D341Med (cell line): ENCODE measurements around the gene COL25A1.

Source experiments
- DNase-seq: peaks from one replicate; pipeline ENCODE4 v3.0.0; 2012; ENCODE audit warnings: low spot score

Gene COL25A1

GRCh38 chr4:108852691-108853090 is 449.8 kb downstream of the COL25A1 start:
- no peak for DNase-seq

- DNase-seq: no peak
Measured at GRCh38 chr4:108851366-108851765, 451.1 kb downstream of the COL25A1 start.

GRCh38 chr4:108850219-108850649 is 452.2 kb downstream of the COL25A1 start:
- no peak for DNase-seq

- no peak for DNase-seq
Measured at GRCh38 chr4:108849611-108850168, 452.8 kb downstream of the COL25A1 start.

GRCh38 chr4:108846568-108846967 is 455.9 kb downstream of the COL25A1 start:
- DNase-seq: no peak

- DNase-seq: no peak
Measured at GRCh38 chr4:108840426-108840975, 462.0 kb downstream of the COL25A1 start.

- no peak for DNase-seq
Measured at GRCh38 chr4:108839333-108839732, 463.1 kb downstream of the COL25A1 start.

- peak; percentile 25 for DNase-seq
Measured at GRCh38 chr4:108838451-108838850, 464.0 kb downstream of the COL25A1 start.

- DNase-seq: peak; percentile 30
Measured at GRCh38 chr4:108834835-108835384, 467.5 kb downstream of the COL25A1 start.

GRCh38 chr4:108834166-108834834 is 468.2 kb downstream of the COL25A1 start:
- DNase-seq: no peak

GRCh38 chr4:108833046-108833445 is 469.4 kb downstream of the COL25A1 start:
- no peak for DNase-seq

- no peak for DNase-seq
Measured at GRCh38 chr4:108831886-108832285, 470.6 kb downstream of the COL25A1 start.

GRCh38 chr4:108831291-108831690 is 471.2 kb downstream of the COL25A1 start:
- DNase-seq: no peak

- peak; percentile 24 for DNase-seq
Measured at GRCh38 chr4:108830509-108831244, 471.8 kb downstream of the COL25A1 start.

- no peak for DNase-seq
Measured at GRCh38 chr4:108829966-108830492, 472.4 kb downstream of the COL25A1 start.

GRCh38 chr4:108828620-108829019 is 473.8 kb downstream of the COL25A1 start:
- DNase-seq: no peak

- DNase-seq: no peak
Measured at GRCh38 chr4:108825737-108826136, 476.7 kb downstream of the COL25A1 start.

GRCh38 chr4:108821351-108821930 is 481.0 kb downstream of the COL25A1 start:
- no peak for DNase-seq

GRCh38 chr4:108820492-108821350 is 481.7 kb downstream of the COL25A1 start:
- DNase-seq: no peak

- no peak for DNase-seq
Measured at GRCh38 chr4:108814326-108814725, 488.1 kb downstream of the COL25A1 start.

GRCh38 chr4:108813261-108813660 is 489.2 kb downstream of the COL25A1 start:
- DNase-seq: no peak
